GM19351 (cell line): ENCODE results near the gene TULP1.
"Not testable (repeated sequence)": the region's sequence is repeated elsewhere in the genome, so short reads cannot be mapped to it uniquely, and the experiment has no call there.

Experiments
- ATAC-seq: cut with Tn5 transposase; IDR thresholded peaks from one replicate; pipeline ENCODE4 v1.9.1; 2021; ENCODE audit warnings: mild to moderate bottlenecking, moderate library complexity; ENCODE audit not compliant: unreplicated experiment

TULP1 gene

GRCh38 chr6:35522151-35522550 lies 9.5 kb upstream of the TULP1 start:
- no peak for ATAC-seq

GRCh38 chr6:35521235-35521634 lies 8.5 kb upstream of the TULP1 start:
- ATAC-seq: no peak

DNA sequence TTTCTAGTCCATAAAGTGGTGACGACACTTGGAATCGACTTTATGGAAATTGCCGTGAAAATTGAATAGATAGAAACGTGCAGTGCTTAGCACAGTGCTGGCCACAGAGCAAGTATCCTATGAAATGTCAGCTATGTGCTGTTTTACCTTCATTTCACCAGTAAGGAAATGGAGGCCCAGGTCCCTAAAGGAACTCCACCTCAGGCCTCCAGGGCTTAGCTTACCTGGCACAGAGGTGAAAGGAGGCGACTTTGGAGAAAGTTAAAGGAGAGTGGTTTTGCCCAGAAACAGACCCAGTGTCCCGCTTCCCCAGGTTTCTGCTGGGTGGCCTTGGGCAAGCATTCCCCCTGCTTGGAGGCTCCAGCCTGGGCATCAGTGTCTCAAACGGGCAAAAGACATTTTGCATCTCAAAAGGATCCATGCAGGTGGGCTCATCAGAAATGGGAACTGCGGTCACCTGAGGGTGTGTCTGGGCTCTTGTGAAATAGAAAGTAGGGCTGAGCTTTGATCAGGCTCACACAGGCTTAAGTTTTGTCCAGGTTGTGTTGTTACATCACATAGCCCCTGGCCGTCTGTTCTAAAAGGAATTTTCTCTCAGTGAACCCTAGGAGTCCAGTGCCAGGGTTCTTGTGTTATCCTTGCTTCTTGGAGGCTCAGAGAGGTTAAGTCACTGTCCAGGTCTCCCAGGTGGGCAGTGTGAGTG lies 6.8 kb upstream of the TULP1 start:
- ATAC-seq: no peak

DNA sequence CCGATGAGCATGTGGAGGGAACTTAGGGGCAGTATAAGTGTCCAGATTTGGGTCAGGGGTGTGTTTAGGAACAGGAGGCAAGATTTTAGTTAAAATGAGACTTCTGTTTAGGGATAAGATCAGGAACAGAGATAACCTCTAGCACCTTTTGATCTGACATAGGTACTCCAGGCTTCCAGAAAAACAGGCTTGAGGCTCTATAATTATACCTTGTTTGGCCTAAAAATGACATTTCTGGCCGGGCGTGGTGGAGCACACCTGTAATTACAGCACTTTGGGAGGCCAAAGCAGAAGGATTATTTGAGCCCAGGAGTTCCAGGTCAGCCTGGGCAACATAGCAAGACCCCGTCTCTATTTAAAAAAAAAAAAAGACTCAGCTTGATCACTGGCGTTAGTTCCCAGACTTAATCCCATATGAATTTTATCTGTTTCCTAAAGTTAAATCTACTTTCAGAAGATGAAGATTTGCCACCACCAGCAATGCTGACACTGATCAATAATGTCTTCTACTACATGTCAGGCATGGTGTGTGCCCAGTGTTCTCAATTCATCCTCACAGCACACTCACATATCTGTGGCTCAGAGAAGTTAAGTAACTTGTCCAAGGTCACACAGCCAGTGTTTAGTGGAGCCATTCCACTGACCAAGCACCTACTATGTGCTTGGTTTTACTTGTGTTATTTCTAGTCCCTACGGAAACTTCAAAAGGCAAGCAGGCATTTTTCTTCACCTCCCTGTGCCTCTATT lies 6.0 kb upstream of the TULP1 start:
- ATAC-seq: no peak

GRCh38 chr6:35517978-35518377 lies 5.3 kb upstream of the TULP1 start:
- not testable (repeated sequence) for ATAC-seq

DNA sequence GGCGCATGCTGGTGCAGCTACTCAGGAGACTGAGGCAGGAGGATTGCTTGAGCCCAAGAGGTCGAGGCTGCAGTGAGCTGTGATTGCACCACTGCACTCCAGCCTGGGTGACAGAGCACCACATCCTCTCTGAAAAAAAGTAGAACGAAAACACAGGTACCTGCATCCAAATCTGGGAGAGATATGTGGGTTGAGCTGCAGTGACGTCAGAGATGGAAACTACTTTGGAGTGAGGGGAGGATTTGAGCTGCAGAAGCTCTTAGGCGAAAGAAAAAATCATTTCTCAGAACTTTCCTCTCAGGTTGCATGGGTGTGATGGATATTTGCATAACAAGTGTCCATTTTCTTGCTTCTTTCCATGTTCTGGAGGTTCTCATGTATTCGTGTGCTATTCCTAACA lies 4.0 kb upstream of the TULP1 start:
- ATAC-seq: no peak

- not testable (repeated sequence) for ATAC-seq
These were observed 3.2 kb upstream of the TULP1 start for GRCh38 chr6:35515939-35516338.

DNA sequence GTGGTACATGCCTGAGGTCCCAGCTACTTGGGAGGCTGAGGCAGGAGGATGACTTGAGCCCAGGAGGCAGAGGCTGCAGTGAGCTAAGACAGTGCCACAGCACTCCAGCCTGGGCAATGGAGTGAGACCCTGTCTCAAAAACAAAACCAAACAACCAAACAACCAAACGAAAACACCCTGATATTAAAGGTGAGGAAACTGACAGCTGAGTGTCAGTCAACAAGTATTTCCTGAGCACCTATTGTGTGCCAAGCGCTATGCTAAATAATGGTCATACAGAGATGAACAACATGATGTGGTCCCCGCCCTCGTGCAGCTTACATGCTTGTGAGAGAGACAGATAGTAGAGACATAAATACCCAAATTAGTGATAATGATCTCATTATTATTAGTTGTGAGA lies 1.9 kb upstream of the TULP1 start:
- no peak for ATAC-seq

- no peak for ATAC-seq
These were observed 690 bp downstream of the TULP1 start for GRCh38 chr6:35512006-35512405.

- no peak for ATAC-seq
These were observed 1.1 kb downstream of the TULP1 start for GRCh38 chr6:35511562-35511941.

DNA sequence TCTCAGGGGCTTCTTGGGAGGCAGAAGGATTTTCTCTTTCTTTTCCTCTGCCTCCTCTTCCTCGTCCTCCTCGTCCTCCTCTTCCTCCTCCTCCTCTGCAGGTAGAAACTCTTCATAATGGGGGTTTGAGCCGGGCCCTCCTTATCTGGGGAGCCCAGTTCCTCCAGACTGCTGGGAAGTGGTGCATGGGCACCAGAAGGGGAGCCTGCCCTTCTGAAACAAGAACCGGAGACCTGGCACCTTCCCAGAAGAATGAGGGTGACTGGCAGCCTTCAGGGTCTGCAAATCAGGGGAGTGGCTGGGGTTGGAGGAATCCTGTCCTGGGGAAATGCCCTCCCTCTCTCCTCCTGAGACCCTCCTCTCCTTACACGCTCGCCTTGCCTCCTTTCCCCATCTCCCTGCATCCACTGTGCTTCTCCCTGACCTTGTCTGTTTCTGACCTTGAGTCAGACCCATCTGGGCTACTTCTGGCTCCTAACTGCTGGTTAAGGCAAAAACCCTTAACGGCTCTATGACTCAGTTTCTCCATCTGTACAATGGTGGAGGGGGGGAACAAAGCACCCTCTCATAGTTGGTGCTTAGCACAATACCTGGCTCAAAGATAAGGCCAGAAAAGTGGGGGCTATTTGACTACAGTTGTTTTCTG lies 1.7 kb downstream of the TULP1 start:
- no peak for ATAC-seq

- no peak for ATAC-seq
These were observed 4.2 kb downstream of the TULP1 start for GRCh38 chr6:35508542-35508941.

- no peak for ATAC-seq
These were observed 4.7 kb downstream of the TULP1 start for GRCh38 chr6:35508027-35508426.

GRCh38 chr6:35507221-35507620 lies 5.5 kb downstream of the TULP1 start:
- no peak for ATAC-seq

GRCh38 chr6:35506536-35506935 lies 6.2 kb downstream of the TULP1 start:
- no peak for ATAC-seq

DNA sequence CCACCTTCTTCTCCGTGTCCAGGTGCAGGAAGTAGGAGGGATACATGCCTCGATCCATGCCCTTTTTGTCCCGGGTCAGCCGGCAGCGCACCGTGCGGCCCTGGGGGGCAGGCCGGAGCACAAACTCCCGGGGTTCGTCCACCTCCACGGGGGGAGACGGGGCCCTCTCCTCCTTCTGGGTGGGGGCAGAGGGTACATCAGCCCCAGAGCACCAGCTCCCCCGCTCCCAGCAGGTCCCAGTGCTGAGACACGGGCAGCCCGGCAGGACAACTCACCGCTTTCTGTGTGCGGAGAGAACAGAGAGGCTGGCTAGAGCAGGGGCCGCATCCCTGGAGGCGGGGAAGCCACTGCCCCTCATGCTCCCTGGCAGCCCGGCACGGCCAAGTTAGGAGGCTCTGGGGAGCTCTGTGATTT lies 6.7 kb downstream of the TULP1 start:
- ATAC-seq: no peak

GRCh38 chr6:35503534-35503933 lies 9.2 kb downstream of the TULP1 start:
- no peak for ATAC-seq

- ATAC-seq: no peak
These were observed 10.9 kb downstream of the TULP1 start for GRCh38 chr6:35501784-35502183.

- ATAC-seq: no peak
These were observed 11.9 kb downstream of the TULP1 start for GRCh38 chr6:35500782-35501181.

DNA sequence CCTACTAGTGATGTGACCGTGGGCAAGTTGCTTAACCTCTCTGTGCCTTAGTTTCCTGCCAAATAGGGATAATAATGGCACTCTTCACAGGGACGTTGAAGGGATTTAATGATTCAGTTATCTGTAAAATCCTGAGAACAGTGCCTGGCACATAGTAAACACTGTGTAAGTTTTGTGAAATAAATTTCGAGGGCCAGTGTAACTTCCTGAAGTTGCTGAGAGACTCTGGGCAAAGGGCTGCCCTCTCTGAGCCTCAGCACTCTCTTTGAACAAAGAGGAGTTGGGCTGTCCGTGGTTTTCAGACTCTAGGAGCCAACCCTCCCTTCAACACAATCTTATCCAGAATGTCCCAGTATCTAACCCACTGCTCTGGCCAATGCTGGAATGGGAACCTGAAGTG lies 13.3 kb downstream of the TULP1 start:
- ATAC-seq: no peak

DNA sequence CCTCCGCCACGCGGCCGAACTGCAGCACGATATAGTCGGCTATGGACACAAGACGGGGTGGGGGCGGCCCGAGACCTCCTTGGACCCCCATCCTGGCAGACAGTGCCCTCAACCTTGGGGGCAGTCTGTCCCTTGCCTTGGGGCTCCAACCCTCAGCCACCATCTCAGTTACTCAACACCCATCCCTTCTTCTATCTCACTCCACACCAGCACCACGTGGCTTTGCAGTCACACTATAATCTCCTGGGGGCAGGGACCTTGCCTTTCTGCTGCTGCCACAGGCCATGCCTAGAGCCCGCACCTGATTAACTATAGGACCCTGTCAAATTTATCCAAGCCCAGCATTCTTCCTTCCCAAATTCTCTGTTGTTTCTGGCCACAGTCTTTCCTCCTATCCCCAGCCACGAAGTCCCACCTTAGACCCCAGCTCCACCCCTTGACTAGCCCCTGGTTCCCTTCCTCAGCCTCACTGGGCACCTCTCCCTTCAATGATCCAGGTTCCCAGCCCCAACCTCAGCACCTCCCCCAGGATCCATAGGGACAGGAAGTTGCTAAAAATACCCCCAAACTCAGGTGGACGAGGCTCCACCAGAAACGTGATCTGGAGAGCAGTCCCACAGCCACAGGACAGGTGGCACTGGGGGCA lies 14.2 kb downstream of the TULP1 start:
- ATAC-seq: no peak
